CD4-positive, alpha-beta T cell (primary cell): ENCODE measurements around the gene BCL7B. TPM values are rescaled to one million over a fixed set of nuclear protein-coding genes. Genes with fewer than 3 reads are reported as not detected.

Source experiments
- ATAC-seq: fragments of 200-7000 bp; cut with Tn5 transposase; one replicate; pipeline ENCODE4 v1.10.0; 2022; ENCODE audit warnings: mild to moderate bottlenecking; ENCODE audit not compliant: poor library complexity
- CTCF ChIA-PET: fragments of 350-600 bp; sonication (Branson Sonifier 250); formaldehyde crosslinking; loops from one replicate; lab custom pipeline; 2021; ENCODE audit warnings: antibody characterized with exemption, inconsistent platforms; lab: Charles Lee
- POLR2A ChIA-PET: fragments of 350-600 bp; sonication (Branson Sonifier 250); formaldehyde crosslinking; loops from one replicate; lab custom pipeline; 2021; ENCODE audit warnings: antibody characterized with exemption, inconsistent platforms; lab: Charles Lee
- DNase-seq, 14 experiments: peaks; one replicate each; pipeline ENCODE4 v3.0.0-alpha.2; 2013 to 2020; ENCODE audit warnings: mixed read lengths in 2 of 14
- H3K27ac ChIP-seq, 2 donors: one replicate each; pipeline versions ENCODE4 v1.5.1 to v1.7.0; 2013; ENCODE audit warnings: low read length in 2 of 2, low read depth in 1 of 2, mild to moderate bottlenecking in 1 of 2
- H3K27me3 ChIP-seq, 2 experiments: 1 replicate in 1 of 2; 2 replicates in 1 of 2; pipeline versions ENCODE4 v1.6.1 to v1.7.0; 2013; ENCODE audit warnings: low read length in 2 of 2, control low read depth in 1 of 2, mild to moderate bottlenecking in 1 of 2, moderate library complexity in 1 of 2; ENCODE audit not compliant: insufficient read depth in 2 of 2, control insufficient read depth in 1 of 2
- H3K36me3 ChIP-seq: one replicate; pipeline ENCODE4 v1.6.1; 2013; ENCODE audit warnings: low read length, control low read depth; ENCODE audit not compliant: insufficient read depth
- H3K4me1 ChIP-seq: one replicate; pipeline ENCODE4 v1.6.1; 2013; ENCODE audit warnings: low read length, control low read depth; ENCODE audit not compliant: insufficient read depth
- H3K4me3 ChIP-seq: one replicate; pipeline ENCODE4 v1.5.1; 2013; ENCODE audit warnings: mild to moderate bottlenecking, low read length, moderate library complexity
- H3K9me3 ChIP-seq, 2 experiments: 1 replicate in 1 of 2; 2 replicates in 1 of 2; pipeline versions ENCODE4 v1.6.1 to v1.7.0; 2013; ENCODE audit warnings: low read length in 2 of 2, mild to moderate bottlenecking in 2 of 2, control low read depth in 1 of 2, moderate library complexity in 1 of 2; ENCODE audit not compliant: control insufficient read depth in 1 of 2, insufficient read depth in 1 of 2
- H3K27ac Mint-ChIP-seq: one replicate; pipeline ENCODE4 v1.8.0; 2020; ENCODE audit warnings: mixed read lengths
- H3K27me3 Mint-ChIP-seq: one replicate; pipeline ENCODE4 v1.8.0; 2021; ENCODE audit warnings: mixed read lengths
- H3K36me3 Mint-ChIP-seq: one replicate; pipeline ENCODE4 v1.8.0; 2021; ENCODE audit warnings: low read depth, mixed read lengths
- H3K4me1 Mint-ChIP-seq: one replicate; pipeline ENCODE4 v1.8.0; 2021; ENCODE audit warnings: low read depth, mixed read lengths
- H3K4me3 Mint-ChIP-seq: one replicate; pipeline ENCODE4 v1.8.0; 2020; ENCODE audit warnings: mild to moderate bottlenecking, mixed read lengths
- H3K9me3 Mint-ChIP-seq: one replicate; pipeline ENCODE4 v1.8.0; 2020; ENCODE audit warnings: mixed read lengths
- CTCF ChIP-seq: fragments of 200-600 bp; IDR thresholded peaks from one replicate; pipeline ENCODE4 v1.8.0; 2022; ENCODE audit warnings: antibody characterized with exemption, mild to moderate bottlenecking
- intact Hi-C, 2 experiments: fragments of 100-400 bp; cut with DNase I in 1 of 2; cut with micrococcal nuclease in 1 of 2; formaldehyde crosslinking; loops; one replicate each; pipeline versions ENCODE4 v1.15.1 to v1.9.0; 2023 to 2025; cut with DNase I, micrococcal nuclease
- total RNA-seq, 174 experiments: library from RNA in 2 of 174; stranded (reverse) in 2 of 174; gene quantifications; one replicate each; pipeline ENCODE4 v1.2.3 and lab custom pipeline; 2021 to 2026

Gene BCL7B
- total RNA-seq, 2 experiments from 2014 or later: 102 TPM

GRCh38 chr7:73593207-73594045 is 35.9 kb upstream of the BCL7B start:
- Histone ChIP-seq H3K4me3 (no peak overlapping the region), H3K36me3 (no peaks in the 10 kb centered on the region), H3K4me1 (no peaks in the 10 kb centered on the region), H3K27ac (no peak overlapping the region), H3K27me3 (peaks cover 0 to 4% of the 10 kb centered on the region in 2 experiments), H3K9me3 (no peaks in the 10 kb centered on the region)
- DNase-seq (no peak), ATAC-seq (no peak)
- ChIA-PET POLR2A (no interaction called here), CTCF (no interaction called here)
- Mint-ChIP-seq H3K9me3 (no peaks in the 10 kb centered on the region), H3K4me1 (no peaks in the 10 kb centered on the region), H3K4me3 (no peak overlapping the region), H3K36me3 (no peaks in the 10 kb centered on the region), H3K27me3 (peaks cover 16% of the 10 kb centered on the region), H3K27ac (no peak overlapping the region)
- TF ChIP-seq CTCF: no peak
- intact Hi-C loops: no loop called here

GRCh38 chr7:73586911-73587310 is 29.4 kb upstream of the BCL7B start:
- no peak overlapping the region for H3K27ac Mint-ChIP-seq
- no peaks in the 10 kb centered on the region for H3K27me3 Mint-ChIP-seq
- no peak for TF ChIP-seq CTCF
- no peak overlapping the region for H3K4me3 Mint-ChIP-seq
- H3K9me3 ChIP-seq: no peaks in the 10 kb centered on the region
- ChIA-PET CTCF (interaction anchor here (1.0 kb wide), 1 partner anchor 8 kb away, joined by 3 read pairs; the partner anchor contains the start of gene TBL2), POLR2A (interaction anchor here (1.0 to 1.2 kb wide), 2 partner anchors 9 to 21 kb away, joined by 3 to 4 read pairs; partner anchors contain the start of gene TBL2)
- H3K36me3 ChIP-seq: no peaks in the 10 kb centered on the region
- intact Hi-C loops: no loop called here
- no peaks in the 10 kb centered on the region for H3K36me3 Mint-ChIP-seq
- no peaks in the 10 kb centered on the region for H3K9me3 Mint-ChIP-seq
- H3K27ac ChIP-seq: no peak overlapping the region
- H3K4me1 Mint-ChIP-seq: peaks cover 5% of the 10 kb centered on the region
- H3K27me3 ChIP-seq: no peaks in the 10 kb centered on the region
- ATAC-seq (no peak), DNase-seq (no peak)
- H3K4me3 ChIP-seq: no peak overlapping the region
- peaks cover 4% of the 10 kb centered on the region for H3K4me1 ChIP-seq

- intact Hi-C loops: no loop called here
- Mint-ChIP-seq H3K27ac (no peak overlapping the region), H3K27me3 (no peaks in the 10 kb centered on the region), H3K9me3 (no peaks in the 10 kb centered on the region), H3K4me3 (no peak overlapping the region), H3K36me3 (no peaks in the 10 kb centered on the region), H3K4me1 (peaks cover 5% of the 10 kb centered on the region)
- ChIA-PET POLR2A (interaction anchor here (0.8 kb wide), 1 partner anchor 28 kb away, joined by 3 read pairs; no protein-coding TSS in a partner anchor), CTCF (interaction anchor here (1.1 kb wide), 1 partner anchor 140 kb away, joined by 6 read pairs; no protein-coding TSS in a partner anchor)
- H3K27me3 ChIP-seq: no peaks in the 10 kb centered on the region
- H3K27ac ChIP-seq: no peak overlapping the region
- H3K36me3 ChIP-seq: no peaks in the 10 kb centered on the region
- ATAC-seq (no peak), DNase-seq (no peak)
- H3K4me3 ChIP-seq: no peak overlapping the region
- peaks cover 4% of the 10 kb centered on the region for H3K4me1 ChIP-seq
- no peaks in the 10 kb centered on the region for H3K9me3 ChIP-seq
- TF ChIP-seq CTCF: no peak
Observed at GRCh38 chr7:73585196-73585595, 27.7 kb upstream of the BCL7B start.
